K562 (cell line): ENCODE measurements around the gene MYLK4.

ENCODE experiments used
- CBX3 ChIP-seq, 2 experiments: IDR thresholded peaks; 1 replicate in 1 of 2; 2 replicates in 1 of 2; pipeline ENCODE4 v1.6.1; 2012; ENCODE audit warnings: inconsistent platforms in 2 of 2, low read length in 2 of 2, borderline replicate concordance in 1 of 2, control low read depth in 1 of 2
- EZH2 ChIP-seq: IDR thresholded peaks from 2 replicates; pipeline ENCODE4 v1.6.1; 2012; ENCODE audit warnings: low read depth, mild to moderate bottlenecking, inconsistent platforms, low read length, borderline replicate concordance
- FOXP1 ChIP-seq: sonication (generic); formaldehyde crosslinking; IDR thresholded peaks from 2 replicates; pipeline ENCODE4 v1.8.0; 2022; ENCODE audit warnings: mild to moderate bottlenecking, missing genetic modification reagents
- NFATC3 ChIP-seq: fragments of 450-650 bp; IDR thresholded peaks from 2 replicates; pipeline ENCODE4 v1.6.1; 2017; ENCODE audit warnings: mild to moderate bottlenecking
- NFYB ChIP-seq: IDR thresholded peaks from 2 replicates; pipeline ENCODE4 v1.6.1; 2011; ENCODE audit warnings: mild to moderate bottlenecking, moderate library complexity; ENCODE audit not compliant: insufficient read length; ENCODE audit errors: extremely low read depth
- PTBP1 ChIP-seq: fragments of 200-400 bp; formaldehyde crosslinking; IDR thresholded peaks from 2 replicates; pipeline ENCODE4 v1.6.1; 2017; ENCODE audit warnings: low read depth, low read length
- RAD21 ChIP-seq, 2 experiments: fragments of 250-450 bp in 1 of 2; fragments of 450-650 bp in 1 of 2; sonication (Bioruptor Pico) in 1 of 2; formaldehyde crosslinking in 1 of 2; IDR thresholded peaks in 1 of 2; conservative IDR thresholded peaks in 1 of 2; 2 replicates each; pipeline versions ENCODE4 v1.4.0 to v1.8.0; 2020 to 2022; ENCODE audit warnings: mild to moderate bottlenecking in 2 of 2, moderate library complexity in 1 of 2
- ZNF140 ChIP-seq: fragments of 250-450 bp; sonication (Bioruptor Pico); IDR thresholded peaks from 2 replicates; pipeline ENCODE4 v1.8.0; 2021; ENCODE audit warnings: moderate library complexity, mild to moderate bottlenecking, inconsistent platforms
- ZNF75A ChIP-seq: fragments of 450-650 bp; formaldehyde crosslinking; IDR thresholded peaks from 2 replicates; pipeline ENCODE4 v1.4.0; 2020; ENCODE audit warnings: mild to moderate bottlenecking

DNA sequence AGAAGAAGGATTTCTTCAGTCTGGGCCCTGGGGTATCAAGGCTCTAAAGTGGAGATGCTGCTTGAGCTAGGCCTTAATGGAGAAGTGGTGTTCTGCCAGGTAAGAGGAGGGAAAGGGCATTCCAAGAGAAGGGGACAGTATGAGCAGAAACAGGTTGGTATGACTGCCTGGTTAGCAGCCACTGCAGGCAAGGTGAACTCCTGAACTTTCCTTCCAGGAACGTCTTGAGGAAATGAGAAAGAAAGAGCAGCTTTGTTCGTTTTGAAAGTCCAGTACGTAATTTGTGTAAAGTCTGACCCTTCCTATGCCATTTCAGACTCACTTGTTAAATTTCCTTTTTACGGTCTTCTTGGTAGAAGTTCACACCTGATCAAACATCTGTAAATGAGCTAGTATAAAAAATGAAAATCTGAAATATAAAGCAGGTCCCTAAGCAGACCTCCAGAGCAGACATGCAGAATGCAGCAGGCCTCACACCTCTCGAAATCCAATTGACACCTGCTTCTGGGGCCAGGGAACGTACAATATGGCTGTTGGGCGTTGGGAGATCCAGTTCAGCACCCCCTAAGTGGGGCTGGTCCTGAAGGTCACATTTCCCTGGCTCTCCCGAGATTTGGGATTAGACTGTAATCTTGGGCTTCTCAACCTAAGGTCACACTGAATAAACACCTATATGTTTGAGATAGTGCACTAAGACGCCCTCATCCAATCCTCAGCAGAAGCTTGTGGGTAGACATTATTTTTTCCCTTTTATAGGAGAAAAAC is 33.6 kb downstream of the MYLK4 start:
- TF ChIP-seq PTBP1 (no peak), RAD21 (CRISPR knock-in tag; conservative IDR thresholded peaks at IDR 0.05 in 1 of 2, IDR thresholded peaks at IDR 0.05 in 1 of 2) (no peak), NFYB (no peak), NFATC3 (no peak), FOXP1 (no peak), ZNF140 (CRISPR knock-in tag) (no peak), ZNF75A (no peak), CBX3 (IDR thresholded peaks at IDR 0.05; ENCODE audit: borderline replicate concordance in 1 of 2, low read length in 2 of 2) (no peak), EZH2 (no peak)
